Endothelial cell (in vitro differentiated cells): ENCODE measurements around the gene NOG. TPM values are rescaled to one million over a fixed set of nuclear protein-coding genes. Genes with fewer than 3 reads are reported as not detected.

Experiments
- DNase-seq: peaks from one replicate; pipeline ENCODE4 v3.0.0; 2021; ENCODE audit warnings: low spot score
- H3K27ac Mint-ChIP-seq: one replicate; pipeline ENCODE4 v1.8.0; 2021; ENCODE audit warnings: mixed read lengths, inconsistent platforms; ENCODE audit not compliant: unreplicated experiment
- H3K27me3 Mint-ChIP-seq: one replicate; pipeline ENCODE4 v1.8.0; 2021; ENCODE audit warnings: mild to moderate bottlenecking, moderate library complexity, mixed read lengths, inconsistent platforms; ENCODE audit not compliant: unreplicated experiment
- H3K36me3 Mint-ChIP-seq: one replicate; pipeline ENCODE4 v1.8.0; 2021; ENCODE audit warnings: mild to moderate bottlenecking, low read depth, mixed read lengths, inconsistent platforms; ENCODE audit not compliant: unreplicated experiment
- H3K4me1 Mint-ChIP-seq: one replicate; pipeline ENCODE4 v1.8.0; 2021; ENCODE audit warnings: mild to moderate bottlenecking, mixed read lengths, inconsistent platforms; ENCODE audit not compliant: unreplicated experiment
- H3K4me3 Mint-ChIP-seq: one replicate; pipeline ENCODE4 v1.8.0; 2021; ENCODE audit warnings: mild to moderate bottlenecking, mixed read lengths, inconsistent platforms; ENCODE audit not compliant: unreplicated experiment
- H3K9me3 Mint-ChIP-seq: one replicate; pipeline ENCODE4 v1.8.0; 2021; ENCODE audit warnings: mixed read lengths, inconsistent platforms; ENCODE audit not compliant: unreplicated experiment
- CTCF ChIP-seq: fragments of 200-600 bp; sonication (generic); IDR thresholded peaks from one replicate; pipeline ENCODE4 v1.5.0; 2021; ENCODE audit warnings: antibody characterized with exemption; ENCODE audit not compliant: unreplicated experiment
- total RNA-seq: library from RNA; stranded (reverse); fragmentation: NEBNext Ultra II Directional; extraction: Animal tissue kit (Norgen Biotek cat#: 25700); gene quantifications from one replicate; pipeline ENCODE4 v1.2.1, GENCODE V29; 2021; ENCODE audit not compliant: unreplicated experiment

The NOG gene
- total RNA-seq, 1 donor from 2014 or later, result not detected

- no peak for DNase-seq
- Mint-ChIP-seq H3K36me3 (no peaks in the 10 kb centered on the region), H3K4me1 (no peaks in the 10 kb centered on the region), H3K27me3 (no peaks in the 10 kb centered on the region), H3K27ac (no peak overlapping the region), H3K9me3 (no peaks in the 10 kb centered on the region), H3K4me3 (no peak overlapping the region)
- TF ChIP-seq CTCF, result no peak
These were observed 45.1 kb downstream of the NOG start for GRCh38 chr17:56638591-56639051.

- Mint-ChIP-seq H3K27ac (no peak overlapping the region), H3K27me3 (no peaks in the 10 kb centered on the region), H3K36me3 (no peaks in the 10 kb centered on the region), H3K4me1 (no peaks in the 10 kb centered on the region), H3K4me3 (no peak overlapping the region), H3K9me3 (no peaks in the 10 kb centered on the region)
- no peak for DNase-seq
- no peak for TF ChIP-seq CTCF
These were observed 46.0 kb downstream of the NOG start for GRCh38 chr17:56639517-56639916.

GRCh38 chr17:56640116-56640515, 46.6 kb downstream of the NOG start:
- Mint-ChIP-seq H3K27ac (no peak overlapping the region), H3K36me3 (no peaks in the 10 kb centered on the region), H3K27me3 (no peaks in the 10 kb centered on the region), H3K9me3 (no peaks in the 10 kb centered on the region), H3K4me1 (no peaks in the 10 kb centered on the region), H3K4me3 (no peak overlapping the region)
- TF ChIP-seq CTCF, result no peak
- DNase-seq, result no peak

GRCh38 chr17:56641373-56641772, 47.9 kb downstream of the NOG start:
- Mint-ChIP-seq H3K27me3 (peaks cover 2% of the 10 kb centered on the region), H3K4me3 (no peak overlapping the region), H3K9me3 (no peaks in the 10 kb centered on the region), H3K36me3 (no peaks in the 10 kb centered on the region), H3K4me1 (no peaks in the 10 kb centered on the region), H3K27ac (no peak overlapping the region)
- no peak for TF ChIP-seq CTCF
- DNase-seq, result no peak

- no peak overlapping the region for H3K4me3 Mint-ChIP-seq
- H3K36me3 Mint-ChIP-seq, result no peaks in the 10 kb centered on the region
- H3K4me1 Mint-ChIP-seq, result no peaks in the 10 kb centered on the region
- no peak for DNase-seq
- TF ChIP-seq CTCF, result no peak
- no peaks in the 10 kb centered on the region for H3K9me3 Mint-ChIP-seq
- peaks cover 2% of the 10 kb centered on the region for H3K27me3 Mint-ChIP-seq
- no peak overlapping the region for H3K27ac Mint-ChIP-seq
These were observed 48.4 kb downstream of the NOG start for GRCh38 chr17:56641894-56642293.
